Ramos (cell line): ENCODE measurements around the gene IER5L.

Experiments used
- in situ Hi-C: fragments of 300-500 bp; cut with MboI; formaldehyde crosslinking; loops from one replicate; pipeline ENCODE4 v1.14.3; 2022; ENCODE audit warnings: low sequenced_read_pairs; ENCODE audit not compliant: unreplicated experiment

IER5L gene

DNA sequence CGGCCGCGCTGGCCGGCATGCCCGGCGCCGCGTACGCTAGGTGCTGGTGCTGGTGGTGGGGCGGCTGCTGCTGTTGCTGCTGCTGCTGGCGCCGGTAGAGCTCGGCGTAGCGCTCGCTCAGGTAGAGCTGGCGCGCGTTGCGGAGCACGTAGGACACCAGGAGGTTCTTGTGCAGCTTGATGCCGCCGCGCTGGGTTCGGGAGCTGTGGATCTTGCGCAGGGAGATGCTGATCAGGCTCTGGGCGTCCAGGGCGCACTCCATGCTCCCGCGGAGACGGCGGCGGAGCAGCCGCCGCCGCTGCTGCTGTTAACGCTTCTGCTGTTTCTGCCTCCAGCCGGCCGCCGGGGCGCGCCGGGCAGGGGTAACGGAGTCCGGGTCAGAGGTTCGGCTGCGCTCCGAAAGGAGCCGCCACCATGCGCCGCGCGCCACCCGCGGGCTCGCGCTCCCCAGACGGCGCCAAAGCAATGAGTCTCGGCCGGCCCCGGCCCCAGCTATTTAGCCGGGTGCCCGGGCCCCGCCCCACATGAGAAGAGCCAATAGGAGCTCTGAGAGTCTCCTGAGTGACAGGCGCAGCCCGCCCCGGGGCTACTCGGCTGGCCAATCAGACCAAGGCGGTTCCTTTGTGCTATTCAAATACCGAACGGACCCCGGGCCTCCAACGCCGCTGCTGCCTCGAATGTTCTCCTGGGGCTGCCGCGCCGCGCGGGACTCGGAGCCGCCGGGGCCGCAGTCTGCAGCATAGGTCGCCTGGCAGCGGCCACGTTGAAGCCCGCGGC lies at the start of gene IER5L:
IER5L (minus strand) TSS at position 471 of the 777 bp plus-strand sequence; CDS start at position 262, 209 bp downstream.
- in situ Hi-C loops, result no loop called here

DNA sequence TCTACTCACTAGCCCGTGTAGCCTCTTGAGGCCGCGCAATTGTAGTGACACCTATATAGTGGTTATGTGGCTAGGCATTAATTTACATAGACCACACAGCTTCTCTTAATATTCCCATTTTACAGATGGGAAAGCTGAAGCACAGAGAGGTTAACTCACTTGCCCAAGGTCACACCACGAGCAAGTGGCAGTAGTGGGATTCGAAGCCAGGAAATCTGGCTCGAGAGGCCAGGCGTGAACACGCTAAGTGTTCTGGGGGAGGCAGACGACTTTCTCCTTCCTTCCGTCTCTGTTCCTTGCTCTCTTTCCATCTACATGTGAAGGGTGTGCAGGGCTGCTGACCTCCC lies 49.8 kb upstream of the IER5L start:
- in situ Hi-C loops, result no loop called here

DNA sequence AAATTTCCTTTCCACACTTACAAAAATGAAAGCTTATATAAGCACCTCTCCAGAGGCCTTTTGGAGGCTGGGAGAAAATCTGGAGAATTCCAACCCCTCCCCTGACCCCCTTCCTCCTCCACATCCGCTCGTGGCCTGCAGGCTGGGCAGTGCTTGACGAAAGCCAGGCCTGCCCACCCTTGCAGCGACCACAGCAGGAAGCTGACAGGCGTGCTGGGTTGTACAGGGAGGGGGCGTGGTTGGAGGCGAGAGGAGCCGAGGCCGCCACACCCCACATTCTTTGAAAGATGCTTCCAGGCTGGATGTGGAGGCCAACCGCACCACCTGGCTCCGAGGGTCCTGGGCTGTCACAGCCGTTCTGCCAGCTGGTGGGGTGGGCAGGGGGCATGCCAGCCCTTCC lies 47.8 kb upstream of the IER5L start:
- in situ Hi-C loops, result no loop called here

DNA sequence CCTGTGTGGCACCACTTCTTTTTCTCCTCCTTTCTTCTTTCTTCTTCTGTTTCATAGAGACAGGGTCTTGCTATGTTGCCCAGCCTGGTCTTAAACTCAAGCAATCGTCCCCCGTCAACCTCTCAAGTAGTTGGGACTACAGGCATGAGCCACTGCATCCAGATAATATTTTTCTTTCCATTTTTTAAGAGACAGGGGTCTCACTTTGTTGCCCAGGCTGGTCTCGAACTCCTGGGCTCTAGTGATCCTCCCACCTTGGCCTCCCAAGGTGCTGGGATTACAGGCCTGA lies 47.4 kb upstream of the IER5L start:
- in situ Hi-C loops, result no loop called here

DNA sequence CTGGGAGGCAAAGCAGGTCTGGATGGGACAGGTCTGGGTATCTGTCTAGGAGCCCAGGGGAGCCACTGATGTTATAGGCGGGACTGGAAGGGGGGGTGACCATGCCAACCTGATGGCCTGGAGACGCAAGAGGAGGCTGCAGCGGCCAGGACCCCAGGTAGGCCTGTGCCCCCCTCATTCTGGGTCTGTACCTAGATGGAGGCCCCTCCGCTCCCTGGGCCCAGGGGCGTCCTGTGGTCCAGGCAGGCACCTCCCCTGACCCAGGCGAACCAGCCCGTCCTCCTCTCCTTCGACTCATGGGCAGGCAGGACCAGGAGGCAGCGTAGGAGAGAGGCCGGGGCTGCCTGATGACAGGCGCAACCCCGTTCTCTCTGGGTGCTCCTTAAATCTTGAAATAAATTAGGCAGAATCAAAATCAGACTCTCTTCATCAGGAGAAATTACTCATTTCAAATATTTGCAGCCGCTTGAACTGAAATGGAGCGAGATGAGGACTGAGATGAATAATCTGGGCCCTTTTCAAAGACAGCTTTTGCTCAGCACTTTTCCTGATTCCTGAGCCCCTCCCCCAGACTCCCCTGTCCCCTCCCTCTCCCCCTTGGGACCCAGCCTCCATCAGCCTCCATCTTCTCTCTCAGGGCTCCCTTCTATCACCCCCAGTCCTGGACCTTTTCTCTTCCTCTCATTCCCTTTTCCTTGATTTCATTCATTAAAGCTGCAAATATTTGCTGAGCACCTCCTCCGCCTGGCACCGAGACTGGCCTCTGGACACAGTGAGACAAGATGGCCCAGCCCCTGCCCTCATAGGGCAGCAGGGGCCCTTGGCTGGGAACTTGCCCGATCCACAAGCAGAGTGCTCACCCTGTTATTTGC lies 46.8 kb upstream of the IER5L start:
- in situ Hi-C loops, result no loop called here

DNA sequence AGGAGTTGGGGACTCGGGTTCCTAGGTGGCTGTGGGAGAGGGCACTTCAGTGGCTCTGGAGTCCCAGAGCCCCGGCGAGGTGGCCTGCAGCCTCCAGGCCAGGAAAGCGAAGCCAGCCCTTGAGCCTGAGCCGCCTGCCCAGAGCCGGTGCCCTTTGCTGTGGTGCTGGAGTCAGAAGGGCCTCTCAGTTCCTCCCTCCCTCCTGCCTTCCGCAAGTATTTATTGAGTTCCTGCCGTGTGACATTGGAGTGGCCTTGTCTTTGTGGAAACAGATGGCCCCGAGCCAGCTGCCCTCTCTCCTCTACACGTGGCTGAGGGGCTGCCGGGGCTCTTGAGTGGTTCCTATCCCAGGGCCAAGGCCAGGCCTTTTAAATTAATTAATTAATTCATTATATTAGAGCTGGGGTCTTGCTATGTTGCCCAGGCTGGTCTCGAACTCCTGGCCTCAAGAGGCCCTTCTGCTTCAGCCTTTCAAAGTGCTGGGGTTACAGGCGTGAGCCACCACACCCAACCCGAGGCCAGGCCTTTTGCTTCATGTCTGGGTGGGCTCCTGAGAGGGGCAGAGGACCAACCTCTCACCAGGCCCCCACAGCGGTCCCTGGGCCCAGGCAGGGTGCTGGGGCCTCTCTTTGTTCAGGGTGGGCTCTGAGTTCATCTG lies 45.6 kb upstream of the IER5L start:
- in situ Hi-C loops, result no loop called here

DNA sequence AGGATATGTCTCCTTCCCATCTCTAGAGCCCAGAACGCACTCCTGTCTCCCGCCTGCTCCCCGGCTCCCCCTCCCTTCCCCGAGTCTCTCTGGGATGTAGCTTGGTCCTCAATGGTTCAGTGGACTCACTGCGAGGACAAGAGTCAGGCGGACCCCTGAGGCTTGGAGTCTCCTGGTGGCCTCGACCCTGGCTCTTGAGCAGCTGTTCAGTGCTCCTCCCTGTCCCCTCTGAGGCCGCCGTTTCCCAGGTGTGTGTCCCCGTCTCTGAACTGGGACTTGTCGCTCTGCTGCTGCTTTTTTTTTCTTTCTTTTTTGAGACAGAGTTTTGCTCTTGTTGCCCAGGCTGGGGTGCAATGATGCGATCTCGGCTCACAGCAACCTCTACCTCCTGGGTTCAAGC lies 44.8 kb upstream of the IER5L start:
- in situ Hi-C loops, result no loop called here

DNA sequence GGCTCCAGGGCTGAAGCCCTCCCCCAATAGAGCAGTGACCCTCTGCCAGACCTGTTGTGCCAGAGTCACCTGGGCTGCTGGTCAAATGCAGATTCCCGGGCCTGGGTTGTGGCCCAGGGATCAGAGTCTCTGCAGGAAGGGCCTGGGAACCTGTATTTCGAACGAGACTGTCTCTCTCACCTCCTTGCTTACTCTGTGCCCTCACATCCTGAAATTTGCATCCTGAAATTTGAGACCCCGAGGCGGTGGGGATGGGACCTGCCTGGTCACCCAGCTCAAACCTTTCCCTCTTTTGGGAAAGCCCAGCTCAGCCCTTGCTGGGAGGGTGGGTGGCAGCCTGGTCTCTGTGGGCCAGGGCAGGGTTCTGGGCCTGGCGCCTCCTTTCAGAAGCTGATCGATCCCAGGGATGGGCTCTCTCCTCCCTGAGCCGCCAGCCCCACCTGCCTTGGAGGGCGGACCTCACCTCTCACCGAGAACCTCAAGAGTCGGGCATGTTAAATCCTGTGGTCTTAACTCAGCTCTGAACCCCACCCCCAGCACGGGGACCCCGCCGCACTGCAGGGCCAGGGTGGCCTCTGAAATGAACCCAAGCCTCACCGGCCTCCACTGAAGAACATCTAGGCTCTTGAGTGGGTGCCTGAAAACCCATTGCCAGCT lies 44.0 kb upstream of the IER5L start:
- in situ Hi-C loops, result no loop called here

DNA sequence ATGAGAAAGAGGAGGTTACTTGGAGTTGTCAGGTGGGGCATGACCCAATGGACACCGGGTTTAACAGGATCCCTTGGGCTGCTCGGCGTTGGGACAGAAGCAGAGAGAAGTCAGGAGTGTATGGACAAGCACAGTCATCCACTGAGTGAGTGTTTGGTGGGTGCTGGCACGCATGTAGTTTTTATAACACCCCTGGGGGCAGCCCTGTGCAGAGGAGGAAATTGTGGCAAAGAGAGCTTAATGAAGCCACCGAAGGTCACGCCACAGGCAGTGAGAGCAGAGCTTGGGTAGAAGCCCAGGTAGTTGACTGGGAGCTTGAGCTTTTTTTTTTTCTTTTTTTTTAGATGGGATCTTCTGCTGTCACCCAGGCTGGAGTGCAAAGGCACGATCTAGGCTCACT lies 43.2 kb upstream of the IER5L start:
- in situ Hi-C loops, result no loop called here

DNA sequence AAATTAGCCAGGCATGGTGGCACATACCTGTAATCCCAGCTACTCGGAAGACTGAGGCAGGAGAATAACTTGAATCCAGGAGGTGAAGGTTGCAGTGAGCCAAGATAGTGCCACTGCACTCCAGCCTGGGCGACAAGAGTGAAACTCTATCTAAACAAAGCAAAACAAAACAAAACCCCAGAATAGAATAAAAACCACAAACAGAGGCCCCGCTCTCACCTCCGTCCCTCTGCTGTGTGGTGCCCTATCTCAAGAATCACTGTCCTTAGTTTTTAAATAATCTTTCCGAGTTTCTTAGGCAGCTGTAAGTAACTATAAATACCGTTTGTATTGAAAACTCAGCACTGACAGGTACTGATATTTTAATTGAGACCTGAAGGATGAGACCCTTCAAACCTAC lies 42.7 kb upstream of the IER5L start:
- in situ Hi-C loops, result no loop called here

DNA sequence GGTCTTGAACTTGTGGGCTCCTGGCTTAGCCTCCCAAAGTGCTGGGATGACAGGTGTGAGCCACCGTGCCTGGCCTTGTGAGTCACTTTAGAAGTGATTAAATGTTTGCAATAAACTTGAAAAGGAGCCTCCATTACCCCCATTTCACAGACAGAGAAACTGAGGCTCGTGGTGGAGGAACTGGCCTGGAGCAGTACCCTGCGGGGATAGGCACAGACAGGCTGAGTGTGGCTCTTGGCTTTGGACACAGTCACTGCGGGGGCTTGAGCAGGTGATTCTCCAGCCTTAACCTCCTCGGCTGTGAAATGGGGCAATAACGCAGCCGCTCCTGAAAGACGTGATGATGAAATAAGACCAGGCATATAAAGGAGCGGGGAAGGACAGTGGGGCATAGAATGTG lies 40.9 kb upstream of the IER5L start:
- in situ Hi-C loops, result no loop called here

DNA sequence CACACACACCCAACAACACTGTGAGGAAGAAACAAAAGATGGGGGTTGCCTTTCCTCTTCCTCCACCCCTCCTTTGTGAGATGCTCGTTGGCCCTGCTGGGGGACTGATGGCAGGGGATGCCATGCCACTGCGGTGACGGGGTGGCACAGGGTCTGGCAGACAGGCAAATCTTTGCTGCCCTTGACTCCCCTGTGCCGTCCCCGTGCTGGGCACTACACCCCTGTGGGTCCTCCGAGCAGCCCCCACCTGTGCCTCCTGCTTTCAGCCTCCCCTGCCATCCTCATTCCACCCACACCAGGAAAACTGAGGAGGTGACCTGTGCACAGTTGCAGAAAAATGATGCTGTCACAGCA lies 40.2 kb upstream of the IER5L start:
- in situ Hi-C loops, result no loop called here

DNA sequence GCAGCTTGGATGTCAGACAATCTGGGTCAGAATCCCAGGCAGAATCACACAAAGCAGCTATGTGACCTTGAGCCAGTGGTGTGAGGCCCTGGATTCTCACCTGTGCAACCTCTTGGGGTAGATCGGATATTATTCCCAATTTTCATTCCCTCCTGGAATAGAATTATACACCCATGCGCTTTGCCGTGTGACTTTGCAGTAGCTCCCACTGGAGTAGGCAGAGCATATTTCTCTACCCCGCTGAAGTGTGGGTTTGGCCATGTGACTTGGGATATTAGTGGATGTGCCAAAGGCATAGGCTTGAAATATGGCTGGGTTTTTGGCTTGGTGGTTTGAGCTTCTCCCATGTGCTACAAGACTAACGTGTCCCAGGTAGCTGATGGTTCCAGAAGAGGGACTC lies 35.5 kb upstream of the IER5L start:
- in situ Hi-C loops, result no loop called here

DNA sequence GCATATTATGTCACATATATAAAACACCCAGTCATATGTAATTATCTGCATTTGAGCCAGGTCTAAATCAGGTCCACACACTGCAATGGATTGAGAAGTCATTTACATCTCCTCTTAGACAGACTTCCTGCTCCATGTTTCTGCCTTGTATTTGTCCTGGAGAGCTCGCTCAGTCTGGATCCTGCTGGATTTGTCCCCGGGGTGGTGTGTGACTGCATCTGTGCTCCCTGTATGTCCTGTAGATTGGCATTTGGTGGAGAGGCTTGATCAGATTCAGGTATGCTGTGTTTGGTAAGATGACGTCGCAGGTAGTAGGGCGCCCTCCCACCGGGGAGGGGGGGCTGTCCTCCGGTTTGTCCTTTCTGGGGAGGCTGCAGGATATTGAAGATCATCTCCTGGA lies 33.6 kb upstream of the IER5L start:
- in situ Hi-C loops, result no loop called here

DNA sequence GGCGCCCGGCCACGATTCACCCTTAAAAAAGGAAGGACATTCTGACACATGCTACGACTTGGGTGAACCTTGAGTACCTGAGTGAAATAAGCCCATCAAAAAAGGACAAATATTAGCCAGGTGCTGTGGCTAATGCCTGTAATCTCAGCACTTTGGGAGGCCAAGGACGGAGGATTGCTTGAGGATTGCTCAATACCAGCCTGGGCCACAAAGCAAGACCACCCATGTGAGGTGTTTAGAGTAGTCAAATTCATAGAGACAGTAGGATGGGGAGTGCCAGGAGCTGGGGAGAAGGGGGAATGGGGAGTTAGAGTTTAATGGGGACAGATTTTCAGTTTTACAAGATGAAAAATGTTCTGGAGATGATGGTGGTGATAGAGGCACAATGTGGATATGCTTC lies 32.1 kb upstream of the IER5L start:
- in situ Hi-C loops, result no loop called here

DNA sequence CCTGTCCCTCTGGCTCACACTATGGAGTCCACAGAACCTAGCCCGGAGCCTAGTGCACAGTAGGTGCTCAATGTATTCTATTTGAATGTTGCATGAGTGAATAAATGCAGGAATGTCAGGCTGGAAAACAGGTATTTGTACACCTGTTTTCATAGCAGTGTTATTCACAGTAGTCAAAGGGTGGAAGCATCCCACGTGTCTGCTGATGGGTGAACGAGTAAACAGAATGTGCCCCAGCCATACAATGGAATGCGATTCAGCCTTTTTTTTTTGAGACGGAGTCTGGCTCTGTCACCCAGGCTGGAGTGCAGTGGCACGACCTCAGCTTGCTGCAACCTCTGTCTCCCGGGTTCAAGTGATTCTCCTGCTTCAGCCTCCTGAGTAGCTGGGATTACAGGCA lies 31.5 kb upstream of the IER5L start:
- in situ Hi-C loops, result no loop called here

DNA sequence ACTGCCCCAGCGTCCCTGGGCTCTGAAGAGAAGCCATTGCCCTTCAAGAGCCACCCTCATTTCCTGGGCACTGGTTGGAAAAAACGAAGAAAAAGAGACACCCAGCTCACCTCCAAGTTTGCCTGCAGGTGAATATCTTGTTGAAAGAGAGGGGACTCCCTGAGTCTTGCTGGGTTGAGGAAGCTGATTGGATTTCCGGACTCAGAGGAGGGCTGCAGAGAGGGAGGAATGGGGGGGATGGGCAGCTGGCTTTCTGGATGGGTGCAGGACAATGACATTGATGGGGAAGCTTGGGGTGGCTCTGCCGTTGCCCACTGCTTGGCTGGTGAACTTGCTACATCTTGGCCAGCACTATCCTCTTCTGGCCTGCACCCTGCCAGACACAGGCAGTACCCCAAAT lies 31.0 kb upstream of the IER5L start:
- in situ Hi-C loops, result no loop called here

DNA sequence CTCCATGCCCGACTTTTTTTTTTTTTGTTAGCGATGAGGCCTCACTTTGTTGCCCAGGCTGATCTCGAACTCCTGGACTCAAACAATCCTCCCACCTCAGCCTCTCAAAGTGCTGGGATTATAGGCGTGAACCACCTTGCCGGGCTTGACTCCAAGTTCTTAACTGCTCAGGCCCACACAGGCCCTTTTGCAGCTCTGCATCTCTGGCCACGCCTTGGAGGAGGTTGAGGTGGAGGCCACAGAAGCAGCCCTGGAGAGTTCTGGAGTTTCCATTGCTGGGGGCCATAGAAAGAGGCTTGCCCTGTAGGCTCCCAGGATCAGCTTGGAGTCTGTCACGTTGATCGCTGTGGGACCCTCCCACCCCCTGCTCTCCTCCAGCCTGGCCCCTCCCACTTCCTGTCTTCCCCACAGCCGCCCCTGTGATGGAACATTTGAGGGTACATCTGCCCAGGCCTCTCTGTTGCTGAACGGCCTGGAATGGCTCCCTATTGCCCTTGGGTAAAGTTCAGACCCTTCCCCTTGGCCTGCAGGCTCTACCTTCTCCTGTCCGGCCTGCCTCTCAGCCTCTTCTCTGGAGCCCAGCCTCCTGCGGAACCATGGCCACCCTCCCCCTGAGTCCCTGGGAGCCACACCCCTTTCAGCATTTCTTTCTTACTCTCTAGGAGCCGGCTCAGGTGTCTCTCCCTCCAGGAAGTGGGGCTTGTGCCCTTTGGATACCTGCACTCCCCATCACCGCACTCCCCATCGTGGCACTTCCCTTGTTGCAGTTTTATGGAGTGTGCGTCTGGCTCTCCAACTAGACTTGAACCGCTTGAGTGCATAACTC lies 30.4 kb upstream of the IER5L start:
- in situ Hi-C loops, result no loop called here

DNA sequence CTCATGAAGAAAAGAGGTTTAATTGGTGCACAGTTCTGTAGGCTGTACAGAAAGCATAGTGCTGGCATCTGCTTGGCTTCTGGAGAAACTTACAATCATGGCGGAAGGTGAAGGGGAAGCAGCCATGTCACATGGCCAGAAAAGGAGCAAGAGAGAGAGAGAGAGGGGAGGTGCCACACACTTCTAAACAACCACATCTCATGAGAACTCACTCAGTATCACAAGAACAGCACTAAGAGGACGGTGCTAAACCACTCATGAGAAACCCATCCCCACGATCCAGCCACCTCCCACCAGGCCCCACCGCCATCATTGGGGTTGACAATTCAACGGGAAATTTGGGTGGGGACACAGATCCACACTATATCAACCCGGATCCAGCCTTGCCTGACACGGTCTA lies 28.8 kb upstream of the IER5L start:
- in situ Hi-C loops, result no loop called here

DNA sequence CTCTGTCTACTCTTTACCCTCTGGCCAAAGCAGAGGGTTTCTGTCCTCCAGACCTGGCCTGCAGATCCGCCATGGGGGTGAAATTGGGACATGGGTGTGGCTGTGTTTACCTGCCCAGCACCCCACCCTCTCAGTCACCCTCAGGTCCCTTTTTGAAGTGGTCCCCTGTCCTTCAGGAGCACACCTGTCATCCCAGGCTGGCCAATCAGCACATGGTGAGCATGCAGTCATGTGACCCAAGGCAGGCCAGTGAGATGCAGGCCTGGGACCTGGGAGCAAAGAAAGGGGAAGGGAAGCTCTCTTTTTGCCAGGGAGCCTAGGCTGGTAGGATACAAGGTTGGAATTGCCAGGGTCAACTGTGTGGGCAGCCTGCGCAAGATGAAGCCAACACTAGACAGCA lies 28.3 kb upstream of the IER5L start:
- in situ Hi-C loops, result no loop called here
